ENCODE measurements around the gene SOHLH1.

SOHLH1 gene

GRCh38 chr9:135699440-135699839, at the start of gene SOHLH1:
TSS of gene SOHLH1 (minus strand) at chr9:135699481. CDS start at chr9:135699467, 14 bp downstream.
- DNase-seq = no peak

GRCh38 chr9:135748676-135749075, 49.4 kb upstream of the SOHLH1 start:
- DNase-seq = no peak

GRCh38 chr9:135747311-135747710, 48.0 kb upstream of the SOHLH1 start:
- no peak for DNase-seq

GRCh38 chr9:135746565-135746964, 47.3 kb upstream of the SOHLH1 start:
- DNase-seq = no peak

GRCh38 chr9:135745686-135746324, 46.5 kb upstream of the SOHLH1 start:
- DNase-seq = no peak

- DNase-seq = no peak
Observed at GRCh38 chr9:135745189-135745588, 45.9 kb upstream of the SOHLH1 start.

- DNase-seq = no peak
Observed at GRCh38 chr9:135744333-135745070, 45.2 kb upstream of the SOHLH1 start.

- DNase-seq = no peak
Observed at GRCh38 chr9:135743546-135744332, 44.5 kb upstream of the SOHLH1 start.

GRCh38 chr9:135743021-135743420, 43.7 kb upstream of the SOHLH1 start:
- no peak for DNase-seq

GRCh38 chr9:135741276-135742219, 42.3 kb upstream of the SOHLH1 start:
- no peak for DNase-seq

- no peak for DNase-seq
Observed at GRCh38 chr9:135739271-135740220, 40.3 kb upstream of the SOHLH1 start.

- no peak for DNase-seq
Observed at GRCh38 chr9:135737840-135738521, 38.7 kb upstream of the SOHLH1 start.

- no peak for DNase-seq
Observed at GRCh38 chr9:135736979-135737839, 37.9 kb upstream of the SOHLH1 start.

- DNase-seq = no peak
Observed at GRCh38 chr9:135736272-135736978, 37.1 kb upstream of the SOHLH1 start.

- DNase-seq = no peak
Observed at GRCh38 chr9:135734616-135735144, 35.4 kb upstream of the SOHLH1 start.

- DNase-seq = no peak
Observed at GRCh38 chr9:135732569-135733257, 33.4 kb upstream of the SOHLH1 start.

- no peak for DNase-seq
Observed at GRCh38 chr9:135731454-135731853, 32.2 kb upstream of the SOHLH1 start.

GRCh38 chr9:135729480-135729879, 30.2 kb upstream of the SOHLH1 start:
- DNase-seq = no peak

Measured in SHP77 (cell line).